ENCODE data around the gene EEF1E1.

Gene EEF1E1

DNA sequence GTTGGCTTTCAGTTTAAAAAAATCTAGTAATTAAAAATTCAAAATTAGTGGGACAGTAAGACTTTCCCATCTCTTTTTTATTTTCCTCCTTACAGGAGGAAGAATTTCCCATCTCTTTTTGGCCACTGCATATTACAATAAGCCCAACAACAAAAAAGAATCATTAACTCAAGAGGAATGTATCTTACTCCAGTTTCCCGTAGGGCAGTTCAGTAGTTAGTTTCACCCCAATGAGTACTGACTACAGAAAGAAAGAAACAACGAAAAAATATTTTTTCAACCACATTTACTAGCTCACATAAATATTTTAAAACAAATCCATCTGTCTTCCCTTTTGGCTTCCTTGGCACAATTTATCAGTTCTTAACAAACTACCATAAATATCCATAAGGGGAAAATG, 23.2 kb downstream of the EEF1E1 start:
- no peak overlapping the region for H4K12ac ChIP-seq (ENCODE audit: low read depth, low read length)
- H3K4me3 ChIP-seq (ENCODE audit: low read depth, low read length), result no peak overlapping the region
- H2AFZ ChIP-seq (ENCODE audit: insufficient read depth, low read length, poor library complexity), result no peak overlapping the region
- H3K9ac ChIP-seq (ENCODE audit: low read length), result no peak overlapping the region
- no peak overlapping the region for H4K91ac ChIP-seq (ENCODE audit: low read depth, low read length)
- H3K4me2 ChIP-seq (ENCODE audit: low read length), result no peak overlapping the region
- no peak overlapping the region for H3K27ac ChIP-seq (ENCODE audit: low read depth, low read length)
- no peak overlapping the region for H3K4ac ChIP-seq (ENCODE audit: low read depth, low read length)
- no peaks in the 10 kb centered on the region for H3K4me1 ChIP-seq (ENCODE audit: control insufficient read depth in 1 of 2, insufficient read depth in 2 of 2, low read length in 2 of 2)
- H2AK5ac ChIP-seq (ENCODE audit: low read length), result no peak overlapping the region
- no peak overlapping the region for H3K14ac ChIP-seq (ENCODE audit: low read length)
- H4K8ac ChIP-seq (ENCODE audit: low read depth, low read length), result no peak overlapping the region
- H2BK12ac ChIP-seq (ENCODE audit: low read length), result no peak overlapping the region
- H2BK5ac ChIP-seq (ENCODE audit: low read depth, low read length, poor library complexity), result no peak overlapping the region
- no peak for DNase-seq
- H3K27me3 ChIP-seq (ENCODE audit: insufficient read depth, low read length), result no peaks in the 10 kb centered on the region
- H3K79me1 ChIP-seq (ENCODE audit: low read length), result no peaks in the 10 kb centered on the region
- no peak overlapping the region for H2BK120ac ChIP-seq (ENCODE audit: insufficient read depth, low read length, poor library complexity)
- H3K36me3 ChIP-seq (ENCODE audit: control insufficient read depth in 1 of 2, insufficient read depth in 2 of 2, low read length in 2 of 2), result no peaks in the 10 kb centered on the region
- H3K9me3 ChIP-seq (ENCODE audit: insufficient read depth, low read depth, low read length), result no peaks in the 10 kb centered on the region
- no peak overlapping the region for H3K18ac ChIP-seq (ENCODE audit: low read length)
- no peak overlapping the region for H3K23ac ChIP-seq (ENCODE audit: low read length)
- WGBS (ENCODE audit: extremely low coverage, insufficient coverage, insufficient read length), result no CpG with 5 or more reads among the region's 2 CpGs
- no peaks in the 10 kb centered on the region for H3K79me2 ChIP-seq (ENCODE audit: control insufficient read depth, insufficient read depth, low read length, poor library complexity)

DNA sequence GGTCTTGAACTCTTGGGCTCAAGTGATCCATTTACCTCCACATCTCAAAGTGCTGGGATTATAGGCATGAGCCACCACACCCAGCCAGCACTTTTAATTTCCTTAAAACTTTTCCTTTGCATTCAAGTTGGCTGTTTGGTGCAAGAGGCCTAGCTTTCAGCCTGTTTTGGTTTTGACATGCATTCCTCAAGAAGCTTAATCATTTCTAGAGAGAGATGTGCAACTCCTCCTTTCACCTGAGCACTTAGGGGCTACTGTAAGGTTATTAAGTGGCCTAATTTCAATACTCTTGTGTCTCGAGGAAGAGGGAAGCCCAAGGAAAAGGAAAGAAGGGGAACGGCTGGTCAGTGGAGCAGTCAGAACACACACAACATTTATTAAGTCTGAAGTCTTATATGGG, 24.4 kb downstream of the EEF1E1 start:
- Histone ChIP-seq H3K79me2 (ENCODE audit: control insufficient read depth, insufficient read depth, low read length, poor library complexity) (no peaks in the 10 kb centered on the region), H2BK12ac (ENCODE audit: low read length) (no peak overlapping the region), H3K36me3 (ENCODE audit: control insufficient read depth in 1 of 2, insufficient read depth in 2 of 2, low read length in 2 of 2) (no peaks in the 10 kb centered on the region), H3K4me2 (ENCODE audit: low read length) (no peak overlapping the region), H3K18ac (ENCODE audit: low read length) (no peak overlapping the region), H3K4me1 (ENCODE audit: control insufficient read depth in 1 of 2, insufficient read depth in 2 of 2, low read length in 2 of 2) (no peaks in the 10 kb centered on the region), H3K79me1 (ENCODE audit: low read length) (no peaks in the 10 kb centered on the region), H2BK120ac (ENCODE audit: insufficient read depth, low read length, poor library complexity) (no peak overlapping the region), H3K27me3 (ENCODE audit: insufficient read depth, low read length) (no peaks in the 10 kb centered on the region), H3K4ac (ENCODE audit: low read depth, low read length) (no peak overlapping the region), H4K8ac (ENCODE audit: low read depth, low read length) (no peak overlapping the region), H3K27ac (ENCODE audit: low read depth, low read length) (no peak overlapping the region), H2AK5ac (ENCODE audit: low read length) (no peak overlapping the region), H3K14ac (ENCODE audit: low read length) (no peak overlapping the region), H3K9ac (ENCODE audit: low read length) (no peak overlapping the region), H2BK5ac (ENCODE audit: low read depth, low read length, poor library complexity) (no peak overlapping the region), H4K12ac (ENCODE audit: low read depth, low read length) (no peak overlapping the region), H2AFZ (ENCODE audit: insufficient read depth, low read length, poor library complexity) (no peak overlapping the region), H3K4me3 (ENCODE audit: low read depth, low read length) (no peak overlapping the region), H4K91ac (ENCODE audit: low read depth, low read length) (no peak overlapping the region), H3K9me3 (ENCODE audit: insufficient read depth, low read depth, low read length) (no peaks in the 10 kb centered on the region), H3K23ac (ENCODE audit: low read length) (no peak overlapping the region)
- DNase-seq, result no peak
- no CpG with 5 or more reads among the region's 2 CpGs for WGBS (ENCODE audit: extremely low coverage, insufficient coverage, insufficient read length)

DNA sequence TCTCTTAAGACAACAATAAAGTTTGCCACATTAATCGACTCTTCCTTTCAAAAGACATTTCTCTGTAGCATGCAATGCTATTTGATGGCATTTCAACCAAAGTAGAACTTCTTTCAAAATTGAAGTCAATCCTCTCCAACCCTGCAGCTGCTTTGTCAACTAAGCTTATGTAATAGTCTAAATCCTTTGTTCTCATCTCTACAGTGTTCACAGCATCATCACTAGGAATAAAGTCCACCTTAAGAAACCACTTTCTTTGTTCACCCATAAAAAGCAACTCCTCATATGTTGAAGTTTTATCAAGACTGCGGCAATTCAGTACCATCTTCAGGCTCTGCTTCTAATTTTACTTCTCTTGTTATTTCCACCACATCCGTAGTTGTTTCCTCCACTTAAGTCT, 26.6 kb downstream of the EEF1E1 start:
- Histone ChIP-seq H2BK120ac (ENCODE audit: insufficient read depth, low read length, poor library complexity) (no peak overlapping the region), H3K18ac (ENCODE audit: low read length) (no peak overlapping the region), H3K27ac (ENCODE audit: low read depth, low read length) (no peak overlapping the region), H3K27me3 (ENCODE audit: insufficient read depth, low read length) (no peaks in the 10 kb centered on the region), H3K79me1 (ENCODE audit: low read length) (no peaks in the 10 kb centered on the region), H3K4me3 (ENCODE audit: low read depth, low read length) (no peak overlapping the region), H2BK5ac (ENCODE audit: low read depth, low read length, poor library complexity) (no peak overlapping the region), H3K4me1 (ENCODE audit: control insufficient read depth in 1 of 2, insufficient read depth in 2 of 2, low read length in 2 of 2) (no peaks in the 10 kb centered on the region), H3K36me3 (ENCODE audit: control insufficient read depth in 1 of 2, insufficient read depth in 2 of 2, low read length in 2 of 2) (no peaks in the 10 kb centered on the region), H2AFZ (ENCODE audit: insufficient read depth, low read length, poor library complexity) (no peak overlapping the region), H3K9me3 (ENCODE audit: insufficient read depth, low read depth, low read length) (no peaks in the 10 kb centered on the region), H3K14ac (ENCODE audit: low read length) (no peak overlapping the region), H3K23ac (ENCODE audit: low read length) (no peak overlapping the region), H3K4ac (ENCODE audit: low read depth, low read length) (no peak overlapping the region), H4K8ac (ENCODE audit: low read depth, low read length) (no peak overlapping the region), H4K12ac (ENCODE audit: low read depth, low read length) (no peak overlapping the region), H4K91ac (ENCODE audit: low read depth, low read length) (no peak overlapping the region), H3K79me2 (ENCODE audit: control insufficient read depth, insufficient read depth, low read length, poor library complexity) (no peaks in the 10 kb centered on the region), H3K9ac (ENCODE audit: low read length) (no peak overlapping the region), H2BK12ac (ENCODE audit: low read length) (no peak overlapping the region), H2AK5ac (ENCODE audit: low read length) (no peak overlapping the region), H3K4me2 (ENCODE audit: low read length) (no peak overlapping the region)
- DNase-seq, result no peak
- no CpG with 5 or more reads among the region's 3 CpGs for WGBS (ENCODE audit: extremely low coverage, insufficient coverage, insufficient read length)

DNA sequence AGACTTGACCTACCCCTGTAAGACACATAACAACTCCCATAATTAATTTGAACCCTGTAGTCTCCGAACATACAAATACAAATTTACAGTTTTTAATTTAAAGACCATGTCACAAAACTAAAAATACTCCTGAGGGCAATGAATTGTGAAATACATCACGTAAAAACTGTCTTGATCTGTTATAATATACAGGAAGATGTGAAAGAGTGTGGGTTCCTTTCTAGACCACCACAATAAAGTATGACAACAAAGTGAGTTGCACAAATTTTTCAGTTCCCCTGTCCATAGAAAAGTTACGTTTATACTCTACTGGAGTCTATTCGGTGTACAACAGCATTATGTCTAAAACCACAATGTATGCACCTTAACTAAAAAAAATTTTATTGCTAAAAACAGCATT, 27.2 kb downstream of the EEF1E1 start:
- Histone ChIP-seq H2AK5ac (ENCODE audit: low read length) (no peak overlapping the region), H3K4ac (ENCODE audit: low read depth, low read length) (no peak overlapping the region), H3K9me3 (ENCODE audit: insufficient read depth, low read depth, low read length) (no peaks in the 10 kb centered on the region), H3K4me1 (ENCODE audit: control insufficient read depth in 1 of 2, insufficient read depth in 2 of 2, low read length in 2 of 2) (no peaks in the 10 kb centered on the region), H3K79me2 (ENCODE audit: control insufficient read depth, insufficient read depth, low read length, poor library complexity) (no peaks in the 10 kb centered on the region), H3K4me3 (ENCODE audit: low read depth, low read length) (no peak overlapping the region), H2BK12ac (ENCODE audit: low read length) (no peak overlapping the region), H3K23ac (ENCODE audit: low read length) (no peak overlapping the region), H2AFZ (ENCODE audit: insufficient read depth, low read length, poor library complexity) (no peak overlapping the region), H3K27ac (ENCODE audit: low read depth, low read length) (no peak overlapping the region), H4K8ac (ENCODE audit: low read depth, low read length) (no peak overlapping the region), H3K18ac (ENCODE audit: low read length) (no peak overlapping the region), H3K4me2 (ENCODE audit: low read length) (no peak overlapping the region), H3K14ac (ENCODE audit: low read length) (no peak overlapping the region), H4K91ac (ENCODE audit: low read depth, low read length) (no peak overlapping the region), H2BK5ac (ENCODE audit: low read depth, low read length, poor library complexity) (no peak overlapping the region), H2BK120ac (ENCODE audit: insufficient read depth, low read length, poor library complexity) (no peak overlapping the region), H3K27me3 (ENCODE audit: insufficient read depth, low read length) (no peaks in the 10 kb centered on the region), H3K36me3 (ENCODE audit: control insufficient read depth in 1 of 2, insufficient read depth in 2 of 2, low read length in 2 of 2) (no peaks in the 10 kb centered on the region), H3K79me1 (ENCODE audit: low read length) (no peaks in the 10 kb centered on the region), H4K12ac (ENCODE audit: low read depth, low read length) (no peak overlapping the region), H3K9ac (ENCODE audit: low read length) (no peak overlapping the region)
- DNase-seq, result no peak
- no CpG with 5 or more reads among the region's 4 CpGs for WGBS (ENCODE audit: extremely low coverage, insufficient coverage, insufficient read length)
